ENCODE measurements around the gene CCND1. TPM values are rescaled to one million over a fixed set of nuclear protein-coding genes. Genes with fewer than 3 reads are reported as not detected.

The CCND1 gene
- total and polyA plus RNA-seq, 8 donors, result 24.6 to 126 (median 89.0) TPM

DNA sequence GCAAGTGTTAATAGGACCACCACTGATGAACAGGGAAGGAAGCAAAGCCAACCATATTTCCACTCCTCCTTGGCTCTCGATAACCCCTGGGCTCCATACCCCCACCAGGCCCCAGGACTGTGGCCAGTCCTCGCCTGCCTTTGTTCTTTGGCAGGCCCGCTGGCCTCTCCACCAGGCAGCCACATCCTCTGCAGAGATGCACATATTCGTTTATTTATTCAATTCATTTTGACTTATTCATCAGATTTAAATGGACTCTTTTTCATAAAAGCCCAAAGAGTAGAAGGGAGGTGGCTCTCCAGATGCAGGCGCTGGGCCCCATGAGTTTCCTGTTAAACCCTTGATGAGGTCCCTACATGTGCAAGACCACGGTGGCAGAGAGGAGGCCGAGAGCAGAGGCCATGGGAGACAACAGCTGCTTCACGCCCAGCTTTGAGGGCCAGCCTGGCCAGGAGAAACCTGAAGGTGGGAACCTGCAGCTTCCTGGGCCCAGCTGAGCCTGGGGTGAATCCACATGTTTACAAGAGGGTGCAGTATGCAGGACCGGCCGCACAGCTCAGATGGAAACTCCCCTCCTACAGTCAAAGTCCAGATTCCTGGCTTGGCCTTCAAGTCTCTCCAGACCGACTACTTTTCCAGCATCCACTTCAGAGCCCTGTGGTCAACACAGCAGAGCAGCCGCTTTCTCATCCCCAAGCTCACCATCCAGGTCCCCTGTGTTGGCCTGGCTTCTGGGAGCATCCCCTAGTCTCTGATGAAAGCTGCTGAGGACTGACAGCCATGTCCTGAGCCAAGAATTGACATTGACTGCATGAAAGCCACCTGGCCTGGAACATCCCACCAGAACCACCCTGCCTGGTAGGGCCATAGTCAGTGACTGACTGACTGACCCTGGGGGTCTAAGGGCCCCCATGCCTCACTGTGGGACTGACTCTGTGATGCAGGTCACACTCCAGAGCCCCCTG, 39.7 kb upstream of the CCND1 start:
- TF ChIP-seq, protein P1, sequence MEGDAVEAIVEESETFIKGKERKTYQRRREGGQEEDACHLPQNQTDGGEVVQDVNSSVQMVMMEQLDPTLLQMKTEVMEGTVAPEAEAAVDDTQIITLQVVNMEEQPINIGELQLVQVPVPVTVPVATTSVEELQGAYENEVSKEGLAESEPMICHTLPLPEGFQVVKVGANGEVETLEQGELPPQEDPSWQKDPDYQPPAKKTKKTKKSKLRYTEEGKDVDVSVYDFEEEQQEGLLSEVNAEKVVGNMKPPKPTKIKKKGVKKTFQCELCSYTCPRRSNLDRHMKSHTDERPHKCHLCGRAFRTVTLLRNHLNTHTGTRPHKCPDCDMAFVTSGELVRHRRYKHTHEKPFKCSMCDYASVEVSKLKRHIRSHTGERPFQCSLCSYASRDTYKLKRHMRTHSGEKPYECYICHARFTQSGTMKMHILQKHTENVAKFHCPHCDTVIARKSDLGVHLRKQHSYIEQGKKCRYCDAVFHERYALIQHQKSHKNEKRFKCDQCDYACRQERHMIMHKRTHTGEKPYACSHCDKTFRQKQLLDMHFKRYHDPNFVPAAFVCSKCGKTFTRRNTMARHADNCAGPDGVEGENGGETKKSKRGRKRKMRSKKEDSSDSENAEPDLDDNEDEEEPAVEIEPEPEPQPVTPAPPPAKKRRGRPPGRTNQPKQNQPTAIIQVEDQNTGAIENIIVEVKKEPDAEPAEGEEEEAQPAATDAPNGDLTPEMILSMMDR (IDR thresholded peaks at IDR 0.05), result no peak
- H3K4me1 ChIP-seq, result no peaks in the 10 kb centered on the region
- no peaks in the 10 kb centered on the region for H3K9me3 ChIP-seq
- DNase-seq, result no peak
- H3K27me3 ChIP-seq, result no peaks in the 10 kb centered on the region
- intact Hi-C loops (cut with DNase I), result no loop called here
- FAIRE-seq, result no peak
- no peaks in the 10 kb centered on the region for H3K36me3 ChIP-seq
- no peak overlapping the region for H3K27ac ChIP-seq
- no peak for ATAC-seq
- H3K4me3 ChIP-seq, result no peak overlapping the region
- WGBS, 2 donors, result 76 to 88% methylated on average over 12 of the region's 12 CpGs

DNA sequence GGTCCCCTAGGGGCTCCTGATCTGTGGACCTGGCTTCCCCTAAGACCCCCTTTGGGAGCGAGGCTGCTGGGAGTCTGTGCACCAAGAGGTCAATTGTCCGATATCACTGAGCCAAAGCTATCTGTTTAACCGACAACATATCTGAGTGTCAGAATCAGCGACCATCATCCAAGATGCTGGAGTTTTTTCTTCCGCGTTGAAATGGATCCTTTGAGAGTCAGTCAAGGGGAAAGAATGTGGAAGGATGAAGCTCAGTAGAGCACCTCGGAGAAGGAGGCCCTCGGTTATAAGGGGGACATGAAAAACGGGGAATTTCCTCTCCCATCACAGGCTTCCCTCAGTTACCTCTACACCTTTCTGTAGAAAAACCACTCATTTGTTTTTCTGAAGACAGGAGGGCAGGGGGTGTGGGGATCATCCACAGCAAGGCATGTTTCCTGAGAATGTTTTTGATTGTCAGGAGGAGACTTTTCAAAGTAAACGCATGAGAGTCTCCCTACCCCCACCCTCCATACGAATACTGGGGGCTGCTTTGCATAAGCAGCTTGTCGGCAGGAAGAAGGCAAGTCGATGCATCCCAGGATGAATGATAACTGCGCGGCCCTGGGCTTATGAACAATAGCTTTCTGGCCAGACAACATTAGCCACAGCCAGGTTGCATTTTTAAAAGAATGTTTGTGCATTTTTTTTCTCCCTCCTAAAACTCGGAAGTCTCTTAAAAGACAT, 37.7 kb upstream of the CCND1 start:
- no peaks in the 10 kb centered on the region for H3K36me3 ChIP-seq
- no peaks in the 10 kb centered on the region for H3K9me3 ChIP-seq
- TF ChIP-seq, protein P1 (IDR thresholded peaks at IDR 0.05), result no peak
- H3K4me3 ChIP-seq, result no peak overlapping the region
- no peak for ATAC-seq
- WGBS, 2 donors, result 49 to 50% methylated on average over 16 of the region's 16 CpGs
- FAIRE-seq, result no peak
- no peak for DNase-seq
- H3K27ac ChIP-seq, result no peak overlapping the region
- H3K27me3 ChIP-seq, result no peaks in the 10 kb centered on the region
- intact Hi-C loops (cut with DNase I), result no loop called here
- no peaks in the 10 kb centered on the region for H3K4me1 ChIP-seq

DNA sequence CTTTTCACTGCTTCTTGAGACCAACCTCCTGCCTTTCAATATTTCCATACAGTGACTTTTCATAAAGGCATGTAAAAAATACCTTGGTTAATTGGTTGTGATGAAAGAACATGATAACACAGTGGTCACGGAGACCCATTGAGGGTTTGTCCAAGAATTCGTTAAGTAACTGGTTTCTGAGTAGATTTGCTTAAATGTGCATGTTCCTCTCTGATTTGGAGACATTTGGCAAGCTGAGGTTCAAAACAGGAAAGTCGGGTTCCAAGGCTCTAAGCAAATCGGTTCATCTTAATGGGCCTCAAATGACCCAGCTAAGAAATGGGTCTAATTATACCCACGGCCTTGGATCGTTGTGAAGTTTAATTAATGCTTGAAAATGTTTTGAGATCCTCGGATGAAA, 36.9 kb upstream of the CCND1 start:
- ATAC-seq (no peak), DNase-seq (no peak), FAIRE-seq (no peak)
- intact Hi-C loops (cut with DNase I), result no loop called here
- Histone ChIP-seq H3K36me3 (no peaks in the 10 kb centered on the region), H3K9me3 (no peaks in the 10 kb centered on the region), H3K27ac (no peak overlapping the region), H3K4me1 (no peaks in the 10 kb centered on the region), H3K4me3 (no peak overlapping the region), H3K27me3 (no peaks in the 10 kb centered on the region)
- TF ChIP-seq, protein P1 (IDR thresholded peaks at IDR 0.05), result no peak
- WGBS, 2 donors, result 58 to 62% methylated on average over 7 of the region's 7 CpGs

DNA sequence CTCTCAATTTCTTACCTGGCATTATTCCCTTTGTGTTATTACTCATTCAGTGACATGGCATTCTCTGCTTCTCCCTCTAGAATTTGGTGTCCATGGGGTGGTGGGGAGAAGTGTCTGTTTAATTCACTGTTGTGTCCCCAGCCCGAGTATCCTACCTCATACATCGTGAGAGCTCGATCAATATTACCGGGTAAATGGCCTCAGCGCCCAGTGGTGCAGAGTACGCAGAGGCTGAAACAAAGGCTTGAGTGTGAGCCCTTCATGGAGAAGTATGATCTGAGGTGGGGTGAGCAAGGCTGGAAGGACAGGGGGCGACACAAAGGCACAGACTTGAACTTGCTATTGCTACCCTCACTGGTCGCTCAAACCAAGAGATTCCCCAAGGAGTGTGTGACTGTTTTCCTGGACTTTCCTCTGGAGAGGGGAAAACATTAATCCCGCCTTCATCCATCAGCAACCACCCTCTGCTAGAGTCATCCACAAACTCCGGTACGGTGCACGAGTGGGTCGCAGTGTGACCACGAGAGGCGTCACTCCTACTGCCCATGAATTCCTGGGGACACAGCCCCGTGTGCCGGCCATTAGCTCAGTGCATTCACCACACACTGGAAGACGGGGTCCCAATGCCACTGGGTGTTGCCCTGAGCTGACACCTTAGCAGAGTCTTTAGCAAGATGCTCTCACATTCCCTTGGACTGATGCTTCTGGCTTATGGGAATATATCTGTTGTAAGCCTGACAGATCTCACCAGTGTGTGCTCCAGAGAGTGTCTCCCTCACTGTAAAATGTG, 35.0 kb upstream of the CCND1 start:
- no peaks in the 10 kb centered on the region for H3K9me3 ChIP-seq
- H3K4me3 ChIP-seq, result no peak overlapping the region
- ATAC-seq (no peak), DNase-seq (no peak), FAIRE-seq (no peak)
- TF ChIP-seq, protein P1 (IDR thresholded peaks at IDR 0.05), result no peak
- no peaks in the 10 kb centered on the region for H3K27me3 ChIP-seq
- no peak overlapping the region for H3K27ac ChIP-seq
- intact Hi-C loops (cut with DNase I), result no loop called here
- WGBS, 2 donors, result 56 to 58% methylated on average over 18 of the region's 18 CpGs
- H3K4me1 ChIP-seq, result no peaks in the 10 kb centered on the region
- H3K36me3 ChIP-seq, result no peaks in the 10 kb centered on the region
